Esophagus squamous epithelium (tissue), 5 donors: Measurements from ENCODE around the gene PLXNC1. TPM values are rescaled to one million over a fixed set of nuclear protein-coding genes. Genes with fewer than 3 reads are reported as not detected.
A peak's percentile ranks its signal among the peaks of the same experiment; 100 is the strongest.

Experiments used
- DNase-seq: peaks from one replicate; lab custom pipeline; 2025; lab: John Stamatoyannopoulos, UW
- H3K27ac ChIP-seq, 4 donors: fragments of 200-600 bp; sonication (generic); one replicate each; pipeline ENCODE4 v1.5.1; 2016 to 2019; ENCODE audit warnings: mild to moderate bottlenecking in 1 of 4
- H3K27me3 ChIP-seq, 4 donors: fragments of 200-600 bp; sonication (generic); 1 replicate in 3 of 4; 2 replicates in 1 of 4; pipeline versions ENCODE4 v1.5.1 to v1.6.0; 2017 to 2021; ENCODE audit warnings: antibody characterized with exemption in 1 of 4
- H3K36me3 ChIP-seq, 3 donors: fragments of 200-600 bp; sonication (generic); one replicate each; pipeline ENCODE4 v1.5.1; 2016 to 2019
- H3K4me1 ChIP-seq, 3 donors: fragments of 200-600 bp; sonication (generic); one replicate each; pipeline ENCODE4 v1.5.1; 2017 to 2019
- H3K4me3 ChIP-seq, 4 donors: fragments of 200-600 bp; sonication (generic); 1 replicate in 3 of 4; 2 replicates in 1 of 4; pipeline ENCODE4 v1.5.1; 2016 to 2019; ENCODE audit warnings: mild to moderate bottlenecking in 2 of 4, moderate library complexity in 1 of 4
- H3K9me3 ChIP-seq, 3 donors: fragments of 200-600 bp; sonication (generic); one replicate each; pipeline ENCODE4 v1.5.1; 2016 to 2019
- CTCF ChIP-seq, 6 experiments: fragments of 450-650 bp in 4 of 6; fragments of 200-600 bp in 2 of 6; sonication (generic) in 2 of 6; IDR thresholded peaks; one replicate each; pipeline ENCODE4 v1.5.1; 2016 to 2019; ENCODE audit warnings: antibody characterized with exemption in 6 of 6, mild to moderate bottlenecking in 4 of 6, moderate library complexity in 4 of 6
- POLR2A ChIP-seq, 4 donors: fragments of 450-650 bp; IDR thresholded peaks; one replicate each; pipeline ENCODE4 v1.6.1; 2017; ENCODE audit warnings: antibody characterized with exemption in 4 of 4, mild to moderate bottlenecking in 4 of 4, moderate library complexity in 3 of 4
- WGBS, 2 donors: methylation state at CpG; one replicate each; pipeline ENCODE4 v1.1.5; 2018; 5-methylcytosine and 5-hydroxymethylcytosine counted together
- intact Hi-C: fragments of 100-400 bp; cut with DNase I; formaldehyde crosslinking; loops from one replicate; pipeline ENCODE4 v1.15.0; 2022
- total RNA-seq, 4 donors: library from RNA; depleted of rRNA; stranded (reverse); fragments of >200 nt; gene quantifications; one replicate each; pipeline ENCODE4 v1.1.0, GENCODE V29; 2016
- donor health status: DM: yes; HTN: yes; CAD: no.

Gene PLXNC1
- total RNA-seq, 4 donors from 2014 or later = 1.0 to 6.7 (median 2.6) TPM

GRCh38 chr12:94139816-94140215, 8.6 kb upstream of the PLXNC1 start:
- no peak for TF ChIP-seq CTCF (IDR thresholded peaks at IDR 0.05)
- no peak for TF ChIP-seq POLR2A (IDR thresholded peaks at IDR 0.05)
- no peaks in the 10 kb centered on the region for H3K4me1 ChIP-seq
- H3K36me3 ChIP-seq = no peaks in the 10 kb centered on the region
- intact Hi-C loops = loop anchor here (5.0 kb wide), 1 partner anchor 392 kb away; no protein-coding TSS in a partner anchor
- peaks cover 0 to 32% (median 0%) of the 10 kb centered on the region in 4 donors for H3K27me3 ChIP-seq
- WGBS, 2 donors = 88 to 89% methylated on average over 7 to 14 of the region's 21 CpGs
- no peak overlapping the region for H3K27ac ChIP-seq
- H3K9me3 ChIP-seq = no peaks in the 10 kb centered on the region
- no peak for DNase-seq
- H3K4me3 ChIP-seq = no peak overlapping the region

GRCh38 chr12:94140556-94140955, 7.8 kb upstream of the PLXNC1 start:
- Histone ChIP-seq H3K4me3 (no peak overlapping the region), H3K9me3 (no peaks in the 10 kb centered on the region), H3K27ac (no peak overlapping the region), H3K36me3 (no peaks in the 10 kb centered on the region), H3K27me3 (peaks cover 0 to 39% (median 0%) of the 10 kb centered on the region in 4 donors), H3K4me1 (no peaks in the 10 kb centered on the region)
- no peak for TF ChIP-seq POLR2A (IDR thresholded peaks at IDR 0.05)
- peak in 2 of 6 experiments; percentile 5 to 31 for TF ChIP-seq CTCF (IDR thresholded peaks at IDR 0.05)
- no peak for DNase-seq
- intact Hi-C loops = no loop called here
- 90 to 96% methylated on average over 9 to 13 of the region's 13 CpGs for WGBS, 2 donors

- no peak for TF ChIP-seq POLR2A (IDR thresholded peaks at IDR 0.05)
- Histone ChIP-seq H3K27me3 (peaks cover 0 to 46% (median 0%) of the 10 kb centered on the region in 4 donors), H3K4me3 (no peak overlapping the region), H3K4me1 (no peaks in the 10 kb centered on the region), H3K27ac (no peak overlapping the region), H3K36me3 (no peaks in the 10 kb centered on the region), H3K9me3 (no peaks in the 10 kb centered on the region)
- 66 to 90% methylated on average over 4 to 8 of the region's 15 CpGs for WGBS, 2 donors
- DNase-seq = no peak
- intact Hi-C loops = no loop called here
Measured at GRCh38 chr12:94141004-94141764, 7.2 kb upstream of the PLXNC1 start.

- peaks cover 0 to 53% (median 0%) of the 10 kb centered on the region in 4 donors for H3K27me3 ChIP-seq
- TF ChIP-seq CTCF (IDR thresholded peaks at IDR 0.05) = no peak
- no peak for TF ChIP-seq POLR2A (IDR thresholded peaks at IDR 0.05)
- H3K36me3 ChIP-seq = no peaks in the 10 kb centered on the region
- 78 to 81% methylated on average over 3 of the region's 3 CpGs for WGBS, 2 donors
- peaks cover 0 to 7% (median 0%) of the 10 kb centered on the region in 3 donors for H3K4me1 ChIP-seq
- H3K4me3 ChIP-seq = no peak overlapping the region
- no peaks in the 10 kb centered on the region for H3K9me3 ChIP-seq
- intact Hi-C loops = no loop called here
- H3K27ac ChIP-seq = no peak overlapping the region
- DNase-seq = no peak
Measured at GRCh38 chr12:94141892-94142291, 6.5 kb upstream of the PLXNC1 start.

GRCh38 chr12:94143438-94143837, 4.9 kb upstream of the PLXNC1 start:
- peaks cover 0 to 68% (median 2%) of the 10 kb centered on the region in 4 donors for H3K27me3 ChIP-seq
- H3K4me3 ChIP-seq = no peak overlapping the region
- H3K9me3 ChIP-seq = no peaks in the 10 kb centered on the region
- no peak for TF ChIP-seq CTCF (IDR thresholded peaks at IDR 0.05)
- TF ChIP-seq POLR2A (IDR thresholded peaks at IDR 0.05) = no peak
- WGBS, 2 donors = 85 to 86% methylated on average over 7 of the region's 7 CpGs
- DNase-seq = no peak
- intact Hi-C loops = no loop called here
- H3K4me1 ChIP-seq = peaks cover 3 to 22% (median 8%) of the 10 kb centered on the region in 3 donors
- H3K36me3 ChIP-seq = no peaks in the 10 kb centered on the region
- H3K27ac ChIP-seq = no peak overlapping the region
